22Rv1 (cell line): ENCODE results near the gene CCDC174.

ENCODE experiments used
- ZFX ChIP-seq: fragments of 450-650 bp; IDR thresholded peaks from 2 replicates; pipeline ENCODE4 v1.6.1; 2017; ENCODE audit warnings: antibody characterized with exemption, borderline replicate concordance
- TF ChIP-seq, protein P1 (sequence below): fragments of 450-650 bp; IDR thresholded peaks from 2 replicates; pipeline ENCODE4 v1.5.1; 2017; ENCODE audit warnings: mild to moderate bottlenecking

DNA sequence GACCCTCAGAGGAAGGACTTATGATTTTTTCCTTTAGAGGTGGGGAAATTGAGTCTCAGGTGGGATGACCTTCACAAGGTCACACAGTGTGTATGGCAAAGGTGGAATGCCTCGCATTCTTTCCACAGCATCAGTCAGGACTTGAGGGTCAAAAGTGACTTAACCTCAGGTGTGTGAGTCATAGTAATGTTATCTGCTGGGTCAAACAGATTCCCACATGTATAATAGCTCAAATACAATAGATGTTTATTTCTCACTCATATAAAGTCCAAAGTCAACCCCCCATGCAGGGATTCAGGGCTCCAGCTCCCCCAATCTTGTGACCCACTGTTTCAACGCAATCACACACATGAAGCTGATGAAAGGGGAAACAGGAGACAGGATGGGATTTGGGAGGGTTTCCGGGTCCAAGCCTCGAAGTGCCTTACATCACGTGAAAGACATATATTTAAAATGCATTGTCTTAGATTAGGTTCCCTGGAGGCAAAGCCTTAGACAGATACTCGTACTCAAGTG is 34.0 kb upstream of the CCDC174 start:
- TF ChIP-seq, protein P1, sequence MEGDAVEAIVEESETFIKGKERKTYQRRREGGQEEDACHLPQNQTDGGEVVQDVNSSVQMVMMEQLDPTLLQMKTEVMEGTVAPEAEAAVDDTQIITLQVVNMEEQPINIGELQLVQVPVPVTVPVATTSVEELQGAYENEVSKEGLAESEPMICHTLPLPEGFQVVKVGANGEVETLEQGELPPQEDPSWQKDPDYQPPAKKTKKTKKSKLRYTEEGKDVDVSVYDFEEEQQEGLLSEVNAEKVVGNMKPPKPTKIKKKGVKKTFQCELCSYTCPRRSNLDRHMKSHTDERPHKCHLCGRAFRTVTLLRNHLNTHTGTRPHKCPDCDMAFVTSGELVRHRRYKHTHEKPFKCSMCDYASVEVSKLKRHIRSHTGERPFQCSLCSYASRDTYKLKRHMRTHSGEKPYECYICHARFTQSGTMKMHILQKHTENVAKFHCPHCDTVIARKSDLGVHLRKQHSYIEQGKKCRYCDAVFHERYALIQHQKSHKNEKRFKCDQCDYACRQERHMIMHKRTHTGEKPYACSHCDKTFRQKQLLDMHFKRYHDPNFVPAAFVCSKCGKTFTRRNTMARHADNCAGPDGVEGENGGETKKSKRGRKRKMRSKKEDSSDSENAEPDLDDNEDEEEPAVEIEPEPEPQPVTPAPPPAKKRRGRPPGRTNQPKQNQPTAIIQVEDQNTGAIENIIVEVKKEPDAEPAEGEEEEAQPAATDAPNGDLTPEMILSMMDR, result no peak
- TF ChIP-seq ZFX, result no peak
